ENCODE data around the gene CPLX3. TPM values are rescaled to one million over a fixed set of nuclear protein-coding genes. Genes with fewer than 3 reads are reported as not detected.

Gene CPLX3
- total and polyA plus RNA-seq, 12 donors, result 0.11 to 24.1 (median 0.94) TPM; not detected in 2

DNA sequence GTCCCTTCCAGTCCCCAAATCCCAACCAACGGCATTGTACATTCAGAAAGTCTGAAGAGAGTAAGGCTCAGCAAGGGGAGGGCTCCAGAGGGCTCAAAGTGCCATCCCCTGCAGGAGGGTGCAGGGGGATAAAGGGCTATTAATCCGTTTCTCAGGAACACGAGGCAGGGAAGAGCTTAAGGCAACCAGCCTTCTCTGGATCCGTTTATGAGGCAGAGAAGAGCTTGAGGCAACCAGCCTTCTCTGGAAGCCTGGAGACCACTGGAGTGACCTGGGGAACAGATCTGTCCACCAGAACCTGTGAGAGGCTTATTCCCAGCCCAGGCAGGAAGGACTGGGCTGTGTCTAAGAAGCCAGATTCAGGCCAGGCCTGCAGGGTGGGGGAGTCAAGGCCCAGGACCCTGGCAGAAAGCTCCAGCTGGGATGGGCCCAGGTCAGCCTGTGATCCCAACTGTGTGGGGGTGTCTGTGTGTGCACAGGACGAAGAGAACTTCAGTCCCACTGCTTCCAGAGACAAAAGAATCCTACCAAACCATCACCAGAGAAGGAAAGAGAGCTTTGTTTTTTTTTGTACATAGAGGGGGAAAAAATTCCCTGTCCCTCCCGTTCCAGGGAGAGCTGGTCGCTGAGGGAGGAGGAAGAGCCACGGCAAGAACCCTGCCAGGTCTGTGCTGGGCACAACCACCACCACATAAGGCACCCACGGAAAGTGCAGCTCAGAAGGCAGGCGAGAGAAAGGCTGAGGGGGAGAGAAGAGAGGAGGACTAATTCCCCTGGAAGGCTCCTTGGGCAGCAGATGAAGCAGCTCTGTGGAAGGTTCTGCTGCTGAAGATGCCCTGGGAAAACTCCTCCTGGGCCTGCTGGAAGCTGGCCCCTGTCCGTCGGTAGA lies 18.1 kb downstream of the CPLX3 start:
- H3K9me3 ChIP-seq (replicated peaks in 1 of 3), result no peaks in the 10 kb centered on the region
- H3K27ac ChIP-seq, result peak overlapping the region in 2 of 5 donors; percentile 81
- DNase-seq, result no peak
- H3K27me3 ChIP-seq, result no peaks in the 10 kb centered on the region
- WGBS, 4 donors, result 84 to 88% (median 85%) methylated on average over 8 to 12 of the region's 12 CpGs
- intact Hi-C loops (cut with DNase I), result loop anchor here in 1 of 2 donors (10.0 kb wide), 1 partner anchor 50 kb away; the partner anchor contains the start of gene MPI
- H3K36me3 ChIP-seq (replicated peaks in 1 of 2), result peaks cover 0 to 40% of the 10 kb centered on the region in 2 donors
- no peak for TF ChIP-seq POLR2A (IDR thresholded peaks at IDR 0.05)
- TF ChIP-seq, protein P1, sequence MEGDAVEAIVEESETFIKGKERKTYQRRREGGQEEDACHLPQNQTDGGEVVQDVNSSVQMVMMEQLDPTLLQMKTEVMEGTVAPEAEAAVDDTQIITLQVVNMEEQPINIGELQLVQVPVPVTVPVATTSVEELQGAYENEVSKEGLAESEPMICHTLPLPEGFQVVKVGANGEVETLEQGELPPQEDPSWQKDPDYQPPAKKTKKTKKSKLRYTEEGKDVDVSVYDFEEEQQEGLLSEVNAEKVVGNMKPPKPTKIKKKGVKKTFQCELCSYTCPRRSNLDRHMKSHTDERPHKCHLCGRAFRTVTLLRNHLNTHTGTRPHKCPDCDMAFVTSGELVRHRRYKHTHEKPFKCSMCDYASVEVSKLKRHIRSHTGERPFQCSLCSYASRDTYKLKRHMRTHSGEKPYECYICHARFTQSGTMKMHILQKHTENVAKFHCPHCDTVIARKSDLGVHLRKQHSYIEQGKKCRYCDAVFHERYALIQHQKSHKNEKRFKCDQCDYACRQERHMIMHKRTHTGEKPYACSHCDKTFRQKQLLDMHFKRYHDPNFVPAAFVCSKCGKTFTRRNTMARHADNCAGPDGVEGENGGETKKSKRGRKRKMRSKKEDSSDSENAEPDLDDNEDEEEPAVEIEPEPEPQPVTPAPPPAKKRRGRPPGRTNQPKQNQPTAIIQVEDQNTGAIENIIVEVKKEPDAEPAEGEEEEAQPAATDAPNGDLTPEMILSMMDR (IDR thresholded peaks at IDR 0.05), result no peak
- H3K4me1 ChIP-seq (replicated peaks in 1 of 2), result peaks cover 25 to 33% of the 10 kb centered on the region in 2 donors
- no peak overlapping the region for H3K4me3 ChIP-seq

DNA sequence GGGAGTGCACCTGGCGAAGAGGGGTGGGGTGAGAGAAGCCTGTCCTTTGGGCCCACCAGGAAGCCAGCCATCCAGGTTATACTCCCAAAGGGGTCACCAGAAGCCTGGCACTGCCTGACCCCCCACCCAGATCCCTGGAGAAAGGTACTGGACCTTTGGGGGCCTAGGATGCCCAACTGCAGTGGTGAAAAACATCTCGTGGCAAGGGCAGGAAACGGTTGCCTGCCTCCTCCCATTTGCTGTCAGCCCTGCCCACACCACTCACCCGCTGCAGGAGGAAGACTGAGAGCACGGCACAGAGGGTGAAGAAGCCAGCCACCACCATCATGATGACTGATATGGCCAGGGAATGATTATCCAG lies 18.8 kb downstream of the CPLX3 start:
- TF ChIP-seq, protein P1 (IDR thresholded peaks at IDR 0.05), result no peak
- WGBS, 4 donors, result 69 to 100% (median 77%) methylated on average over 3 to 5 of the region's 5 CpGs

DNA sequence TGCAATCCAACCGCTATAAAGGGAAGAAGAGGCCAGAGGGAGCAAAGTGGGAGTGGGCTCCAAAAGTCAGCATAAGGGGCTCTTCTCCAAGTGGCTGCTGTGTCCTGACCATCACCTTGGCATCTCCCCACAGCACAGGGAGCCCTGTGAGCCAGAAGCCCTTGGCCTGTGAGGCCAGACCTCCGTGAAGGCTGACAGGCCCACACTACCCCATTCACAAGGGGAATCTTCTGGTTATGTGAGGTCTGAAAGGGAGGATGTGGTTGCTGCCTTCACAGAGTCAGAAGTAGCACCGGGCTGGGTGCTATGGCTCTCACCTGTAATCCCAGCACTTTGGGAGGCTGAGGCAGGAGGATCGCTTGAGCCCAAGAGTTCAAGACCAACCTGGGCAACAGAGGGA lies 19.2 kb downstream of the CPLX3 start:
- no peak overlapping the region for H3K4me3 ChIP-seq
- no peaks in the 10 kb centered on the region for H3K9me3 ChIP-seq (replicated peaks in 1 of 3)
- H3K4me1 ChIP-seq (replicated peaks in 1 of 2), result peaks cover 25 to 33% of the 10 kb centered on the region in 2 donors
- H3K27me3 ChIP-seq, result no peaks in the 10 kb centered on the region
- DNase-seq, result no peak
- no peak overlapping the region for H3K27ac ChIP-seq
- TF ChIP-seq, protein P1 (IDR thresholded peaks at IDR 0.05), result no peak
- no peak for TF ChIP-seq POLR2A (IDR thresholded peaks at IDR 0.05)
- WGBS, 4 donors, result 81 to 94% (median 84%) methylated on average over 3 to 4 of the region's 4 CpGs
- H3K36me3 ChIP-seq (replicated peaks in 1 of 2), result peaks cover 0 to 50% of the 10 kb centered on the region in 2 donors
- intact Hi-C loops (cut with DNase I), result loop anchor here in 1 of 2 donors (10.0 kb wide), 1 partner anchor 49 kb away; the partner anchor contains the start of gene MPI

More for the DNA sequence above, 18.8 kb downstream of the CPLX3 start:
- DNase-seq, result no peak
- Histone ChIP-seq H3K4me3 (no peak overlapping the region), H3K9me3 (replicated peaks in 1 of 3) (no peaks in the 10 kb centered on the region), H3K27ac (no peak overlapping the region), H3K4me1 (replicated peaks in 1 of 2) (peaks cover 25 to 33% of the 10 kb centered on the region in 2 donors), H3K27me3 (no peaks in the 10 kb centered on the region), H3K36me3 (replicated peaks in 1 of 2) (peaks cover 0 to 46% of the 10 kb centered on the region in 2 donors)
- intact Hi-C loops (cut with DNase I), result loop anchor here in 1 of 2 donors (10.0 kb wide), 1 partner anchor 50 kb away; the partner anchor contains the start of gene MPI

DNA sequence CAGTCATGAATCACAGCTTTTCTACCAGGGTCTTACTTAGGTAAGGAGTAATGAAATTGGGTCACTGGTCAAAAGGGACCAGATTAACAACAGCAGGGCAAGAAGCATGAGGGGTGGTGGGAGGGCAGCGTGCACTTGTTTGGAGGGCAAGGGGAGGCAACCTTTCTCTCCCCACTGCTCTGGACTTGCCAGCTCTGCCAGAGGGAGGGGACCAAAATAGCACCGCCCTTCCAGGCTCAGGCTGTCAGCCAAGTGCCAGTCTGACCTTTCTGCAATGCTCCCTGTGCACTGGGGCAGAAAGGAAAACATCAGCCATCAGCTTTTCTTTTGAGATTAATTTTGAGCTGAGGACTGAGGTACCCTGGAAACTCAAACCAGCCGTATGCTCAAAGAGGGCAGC lies 21.0 kb downstream of the CPLX3 start:
- Histone ChIP-seq H3K4me3 (no peak overlapping the region), H3K27ac (peak overlapping the region in 1 of 5 donors; percentile 29), H3K36me3 (replicated peaks in 1 of 2) (peaks cover 0 to 69% of the 10 kb centered on the region in 2 donors), H3K27me3 (no peaks in the 10 kb centered on the region), H3K9me3 (replicated peaks in 1 of 3) (no peaks in the 10 kb centered on the region), H3K4me1 (replicated peaks in 1 of 2) (peaks cover 15 to 17% of the 10 kb centered on the region in 2 donors)
- no peak for TF ChIP-seq POLR2A (IDR thresholded peaks at IDR 0.05)
- TF ChIP-seq, protein P1 (IDR thresholded peaks at IDR 0.05), result no peak
- DNase-seq, result peak in 5 of 7 donors; percentile 56 to 64 (median 64)
- intact Hi-C loops (cut with DNase I), result loop anchor here in 1 of 2 donors (10.0 kb wide), 1 partner anchor 47 kb away; the partner anchor contains the start of gene MPI
- 45 to 66% (median 47%) methylated on average over 3 of the region's 3 CpGs for WGBS, 4 donors
